ENCODE results near the gene ZNF827.

Gene ZNF827

DNA sequence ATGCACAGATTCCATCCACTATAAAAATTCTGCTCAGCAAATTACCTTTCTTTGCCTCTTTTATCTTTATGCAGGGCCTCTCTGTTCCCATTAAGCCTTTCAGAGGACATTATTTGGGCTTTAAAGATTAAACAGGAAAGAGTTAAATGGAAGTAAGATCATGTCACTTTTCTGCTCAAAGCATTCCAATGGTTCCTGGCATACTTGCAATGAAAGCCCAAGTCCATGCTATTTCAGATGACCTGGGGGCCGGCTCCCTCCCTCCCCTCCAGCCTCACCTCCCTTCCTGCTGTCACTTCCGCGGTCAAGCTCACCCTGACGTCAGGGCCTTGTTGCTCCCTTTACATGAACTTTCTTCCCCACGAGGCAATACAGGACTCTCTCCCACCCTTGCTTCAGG is 133.1 kb downstream of the ZNF827 start:
- Histone ChIP-seq H3K27me3 (replicated peaks; ENCODE audit: control insufficient read depth, insufficient read depth, low read length) (no peaks in the 10 kb centered on the region), H3K4me3 (replicated peaks; ENCODE audit: low read depth, low read length) (no peak overlapping the region), H3K36me3 (ENCODE audit: control insufficient read depth, insufficient read depth, low read length) (no peaks in the 10 kb centered on the region; the same call in 1 of the 2 replicates)
- DNase-seq (ENCODE audit: extremely low read depth, insufficient read length), result no peak
- TF ChIP-seq, protein P1, sequence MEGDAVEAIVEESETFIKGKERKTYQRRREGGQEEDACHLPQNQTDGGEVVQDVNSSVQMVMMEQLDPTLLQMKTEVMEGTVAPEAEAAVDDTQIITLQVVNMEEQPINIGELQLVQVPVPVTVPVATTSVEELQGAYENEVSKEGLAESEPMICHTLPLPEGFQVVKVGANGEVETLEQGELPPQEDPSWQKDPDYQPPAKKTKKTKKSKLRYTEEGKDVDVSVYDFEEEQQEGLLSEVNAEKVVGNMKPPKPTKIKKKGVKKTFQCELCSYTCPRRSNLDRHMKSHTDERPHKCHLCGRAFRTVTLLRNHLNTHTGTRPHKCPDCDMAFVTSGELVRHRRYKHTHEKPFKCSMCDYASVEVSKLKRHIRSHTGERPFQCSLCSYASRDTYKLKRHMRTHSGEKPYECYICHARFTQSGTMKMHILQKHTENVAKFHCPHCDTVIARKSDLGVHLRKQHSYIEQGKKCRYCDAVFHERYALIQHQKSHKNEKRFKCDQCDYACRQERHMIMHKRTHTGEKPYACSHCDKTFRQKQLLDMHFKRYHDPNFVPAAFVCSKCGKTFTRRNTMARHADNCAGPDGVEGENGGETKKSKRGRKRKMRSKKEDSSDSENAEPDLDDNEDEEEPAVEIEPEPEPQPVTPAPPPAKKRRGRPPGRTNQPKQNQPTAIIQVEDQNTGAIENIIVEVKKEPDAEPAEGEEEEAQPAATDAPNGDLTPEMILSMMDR (IDR thresholded peaks at IDR 0.05; ENCODE audit: insufficient read depth, low read length, poor library complexity, severe bottlenecking), result no peak

DNA sequence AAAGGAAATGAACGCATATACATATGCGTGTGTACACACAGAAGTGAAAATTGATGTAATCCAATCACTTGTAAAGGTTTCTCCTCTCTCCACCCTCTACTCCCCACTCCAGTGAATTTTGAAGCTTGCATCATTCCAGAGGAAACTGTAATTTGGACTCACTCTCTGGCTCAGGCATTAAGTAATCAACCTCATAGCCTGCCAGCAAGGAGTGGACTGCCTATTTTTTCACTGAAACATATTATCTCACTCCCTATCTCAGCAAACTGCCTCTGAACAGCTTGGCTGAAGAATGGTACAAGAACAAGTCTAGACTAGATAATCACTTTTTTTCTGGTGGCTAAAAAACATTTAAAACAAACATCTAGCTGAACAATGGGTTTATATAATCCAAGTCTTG is 134.5 kb downstream of the ZNF827 start:
- H3K4me3 ChIP-seq (replicated peaks; ENCODE audit: low read depth, low read length), result no peak overlapping the region
- no peaks in the 10 kb centered on the region for H3K27me3 ChIP-seq (replicated peaks; ENCODE audit: control insufficient read depth, insufficient read depth, low read length)
- TF ChIP-seq, protein P1 (IDR thresholded peaks at IDR 0.05; ENCODE audit: insufficient read depth, low read length, poor library complexity, severe bottlenecking), result no peak
- H3K36me3 ChIP-seq (ENCODE audit: control insufficient read depth, insufficient read depth, low read length), result no peaks in the 10 kb centered on the region; the same call in none of the 2 replicates
- DNase-seq (ENCODE audit: extremely low read depth, insufficient read length), result no peak

DNA sequence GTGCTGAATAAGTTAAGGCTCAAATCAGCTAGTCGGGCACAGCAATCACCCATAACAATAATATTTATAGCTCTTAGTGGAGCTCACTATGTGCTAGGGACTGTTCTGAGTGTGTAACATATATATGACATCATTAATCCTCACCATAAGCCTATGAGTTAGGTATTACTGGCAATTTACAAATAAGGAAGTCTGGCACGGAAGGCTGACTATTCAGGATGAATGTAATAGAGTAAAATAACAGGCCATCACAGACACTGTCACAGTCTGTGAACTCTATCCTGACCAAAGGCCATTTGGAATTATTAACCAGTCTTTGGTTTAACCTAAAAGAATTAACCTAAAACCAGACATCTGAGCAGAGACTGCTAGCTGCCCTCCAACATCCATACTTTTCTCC is 139.4 kb downstream of the ZNF827 start:
- DNase-seq (ENCODE audit: extremely low read depth, insufficient read length), result no peak
- no peaks in the 10 kb centered on the region for H3K27me3 ChIP-seq (replicated peaks; ENCODE audit: control insufficient read depth, insufficient read depth, low read length)
- TF ChIP-seq, protein P1 (IDR thresholded peaks at IDR 0.05; ENCODE audit: insufficient read depth, low read length, poor library complexity, severe bottlenecking), result no peak
- H3K4me3 ChIP-seq (replicated peaks; ENCODE audit: low read depth, low read length), result no peak overlapping the region
- H3K36me3 ChIP-seq (ENCODE audit: control insufficient read depth, insufficient read depth, low read length), result no peaks in the 10 kb centered on the region; the same call in none of the 2 replicates

DNA sequence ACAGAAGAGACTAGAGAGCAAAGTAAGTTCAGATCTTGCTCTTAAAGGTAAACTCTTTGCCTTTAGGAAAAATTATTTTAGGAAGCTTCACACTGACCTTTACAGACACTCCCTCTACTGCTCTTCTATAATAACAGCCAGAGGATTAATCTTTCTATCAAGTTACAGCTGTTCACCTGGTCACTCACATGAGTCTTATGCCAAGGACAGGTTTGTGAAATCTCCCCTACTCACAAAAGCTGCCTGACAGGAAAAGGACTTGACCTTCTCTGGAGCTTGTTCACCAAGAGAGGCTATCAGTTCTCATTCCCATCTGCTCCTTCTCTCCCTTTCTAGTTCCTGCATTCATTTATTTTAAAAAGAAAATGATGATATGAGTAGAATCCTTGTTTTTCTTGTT is 141.3 kb downstream of the ZNF827 start:
- Histone ChIP-seq H3K36me3 (ENCODE audit: control insufficient read depth, insufficient read depth, low read length) (peaks cover 1% of the 10 kb centered on the region), H3K27me3 (replicated peaks; ENCODE audit: control insufficient read depth, insufficient read depth, low read length) (no peaks in the 10 kb centered on the region), H3K4me3 (replicated peaks; ENCODE audit: low read depth, low read length) (no peak overlapping the region)
- DNase-seq (ENCODE audit: extremely low read depth, insufficient read length), result no peak
- TF ChIP-seq, protein P1 (IDR thresholded peaks at IDR 0.05; ENCODE audit: insufficient read depth, low read length, poor library complexity, severe bottlenecking), result no peak

DNA sequence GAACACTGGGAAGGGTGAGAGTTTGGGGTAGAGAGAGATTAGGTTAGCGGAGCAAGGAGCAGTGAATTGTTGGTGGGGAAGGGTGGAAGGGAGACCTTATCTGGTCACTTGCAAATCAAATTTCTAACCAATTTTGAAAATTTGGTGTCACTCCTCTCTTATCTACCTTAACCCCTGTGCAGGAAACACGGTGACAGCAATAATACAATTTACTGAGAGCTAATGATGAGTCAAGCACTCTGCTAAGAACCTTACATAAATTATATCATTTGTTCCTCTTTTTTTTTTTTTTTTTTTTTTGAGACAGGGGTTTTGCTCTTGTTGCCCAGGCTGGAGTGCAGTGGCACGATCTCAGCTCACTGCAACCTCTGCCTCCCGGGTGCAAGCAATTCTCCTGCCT is 142.3 kb downstream of the ZNF827 start:
- Histone ChIP-seq H3K36me3 (ENCODE audit: control insufficient read depth, insufficient read depth, low read length) (peaks cover 1% of the 10 kb centered on the region), H3K27me3 (replicated peaks; ENCODE audit: control insufficient read depth, insufficient read depth, low read length) (no peaks in the 10 kb centered on the region), H3K4me3 (replicated peaks; ENCODE audit: low read depth, low read length) (no peak overlapping the region)
- TF ChIP-seq, protein P1 (IDR thresholded peaks at IDR 0.05; ENCODE audit: insufficient read depth, low read length, poor library complexity, severe bottlenecking), result no peak
- DNase-seq (ENCODE audit: extremely low read depth, insufficient read length), result no peak

DNA sequence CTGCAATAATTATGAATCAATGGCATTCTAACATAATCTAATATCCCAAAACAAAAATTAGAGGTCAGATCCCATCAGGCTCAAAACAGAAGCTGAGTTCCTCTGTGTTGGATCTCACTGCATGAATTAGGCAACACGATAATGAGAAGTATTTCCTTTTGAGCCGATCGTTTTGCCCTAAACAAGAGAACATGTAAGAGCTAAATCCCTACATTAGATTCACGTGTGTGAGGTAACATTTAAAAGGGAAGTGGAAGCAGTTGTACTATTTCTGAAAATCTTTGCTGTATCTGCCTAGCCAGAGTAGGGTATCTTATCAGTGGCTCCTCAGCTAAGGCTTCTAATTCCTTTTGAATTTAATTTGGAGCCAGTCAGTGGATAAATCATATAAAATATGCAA is 143.1 kb downstream of the ZNF827 start:
- TF ChIP-seq, protein P1 (IDR thresholded peaks at IDR 0.05; ENCODE audit: insufficient read depth, low read length, poor library complexity, severe bottlenecking), result no peak
- no peak for DNase-seq (ENCODE audit: extremely low read depth, insufficient read length)
- peaks cover 1% of the 10 kb centered on the region for H3K36me3 ChIP-seq (ENCODE audit: control insufficient read depth, insufficient read depth, low read length)

More for the DNA sequence above, 143.1 kb downstream of the ZNF827 start:
- H3K27me3 ChIP-seq (replicated peaks; ENCODE audit: control insufficient read depth, insufficient read depth, low read length), result no peaks in the 10 kb centered on the region
- H3K4me3 ChIP-seq (replicated peaks; ENCODE audit: low read depth, low read length), result no peak overlapping the region

Measured in GM06990 (cell line).